WTC11 (cell line): ENCODE measurements around the gene ADRA2C. TPM values are rescaled to one million over a fixed set of nuclear protein-coding genes. Genes with fewer than 3 reads are reported as not detected.

Source experiments
- ATAC-seq: fragments of 200-7000 bp; cut with Tn5 transposase; 2 replicates; pipeline ENCODE4 v1.10.0; 2021; ENCODE audit warnings: mild to moderate bottlenecking, moderate library complexity
- CTCF ChIA-PET: fragments of 300-600 bp; sonication (Branson Sonifier 250); formaldehyde crosslinking; loops from one replicate; lab custom pipeline; 2021; ENCODE audit warnings: antibody characterized with exemption; lab: Charles Lee
- POLR2A ChIA-PET: fragments of 350-600 bp; sonication (Branson Sonifier 250); formaldehyde crosslinking; loops from one replicate; lab custom pipeline; 2021; ENCODE audit warnings: antibody characterized with exemption; lab: Charles Lee
- DNase-seq: peaks from one replicate; pipeline ENCODE4 v3.0.0; 2021; ENCODE audit warnings: low spot score
- H3K27ac Mint-ChIP-seq: 2 replicates; pipeline ENCODE4 v1.8.0; 2021; ENCODE audit warnings: mixed read lengths
- H3K27me3 Mint-ChIP-seq: 2 replicates; pipeline ENCODE4 v1.8.0; 2021; ENCODE audit warnings: low read depth, mild to moderate bottlenecking, moderate library complexity, mixed read lengths
- H3K36me3 Mint-ChIP-seq: 2 replicates; pipeline ENCODE4 v1.8.0; 2021; ENCODE audit warnings: mixed read lengths
- H3K4me1 Mint-ChIP-seq: 2 replicates; pipeline ENCODE4 v1.8.0; 2022; ENCODE audit warnings: mixed read lengths
- H3K4me3 Mint-ChIP-seq: 2 replicates; pipeline ENCODE4 v1.8.0; 2021; ENCODE audit warnings: mild to moderate bottlenecking, moderate library complexity, mixed read lengths
- H3K9me3 Mint-ChIP-seq: 2 replicates; pipeline ENCODE4 v1.8.0; 2021; ENCODE audit warnings: mixed read lengths
- ATF1 ChIP-seq: sonication (generic); formaldehyde crosslinking; IDR thresholded peaks from 2 replicates; pipeline ENCODE4 v1.8.1; 2023; ENCODE audit warnings: mild to moderate bottlenecking, moderate library complexity, missing genetic modification reagents
- ATF3 ChIP-seq: sonication (generic); formaldehyde crosslinking; conservative IDR thresholded peaks from 2 replicates; pipeline ENCODE4 v1.8.1; 2022; ENCODE audit warnings: mild to moderate bottlenecking, missing genetic modification reagents
- CREB1 ChIP-seq: sonication (generic); formaldehyde crosslinking; IDR thresholded peaks from 2 replicates; pipeline ENCODE4 v1.8.0; 2023; ENCODE audit warnings: mild to moderate bottlenecking, missing genetic modification reagents
- ERG ChIP-seq: fragments of 250-450 bp; sonication (Bioruptor Pico); IDR thresholded peaks from 2 replicates; pipeline ENCODE4 v1.8.0; 2021; ENCODE audit warnings: mild to moderate bottlenecking
- GABPB1 ChIP-seq: sonication (generic); formaldehyde crosslinking; IDR thresholded peaks from 2 replicates; pipeline ENCODE4 v1.8.1; 2023; ENCODE audit warnings: mild to moderate bottlenecking, missing genetic modification reagents
- GRHL2 ChIP-seq: fragments of 250-450 bp; sonication (Bioruptor Pico); IDR thresholded peaks from 2 replicates; pipeline ENCODE4 v1.8.0; 2022; ENCODE audit warnings: mild to moderate bottlenecking, moderate library complexity; ENCODE audit not compliant: insufficient replicate concordance, severe bottlenecking
- GTF2I ChIP-seq: fragments of 250-450 bp; sonication (Bioruptor Pico); conservative IDR thresholded peaks from 2 replicates; pipeline ENCODE4 v1.4.0; 2021; ENCODE audit warnings: mild to moderate bottlenecking
- JUN ChIP-seq: sonication (generic); formaldehyde crosslinking; IDR thresholded peaks from 2 replicates; pipeline ENCODE4 v1.8.0; 2023; ENCODE audit warnings: mild to moderate bottlenecking, missing genetic modification reagents
- KAT7 ChIP-seq: sonication (generic); formaldehyde crosslinking; IDR thresholded peaks from 2 replicates; pipeline ENCODE4 v1.8.1; 2023; ENCODE audit warnings: missing genetic modification reagents, mild to moderate bottlenecking, borderline replicate concordance
- NR3C1 ChIP-seq: sonication (generic); formaldehyde crosslinking; conservative IDR thresholded peaks from 2 replicates; pipeline ENCODE4 v1.8.1; 2023; ENCODE audit warnings: low read depth, mild to moderate bottlenecking, missing genetic modification reagents
- RELA ChIP-seq: sonication (generic); formaldehyde crosslinking; IDR thresholded peaks from 2 replicates; pipeline ENCODE4 v1.8.1; 2022; ENCODE audit warnings: missing genetic modification reagents, mild to moderate bottlenecking, borderline replicate concordance
- RORB ChIP-seq: fragments of 250-450 bp; sonication (Bioruptor Pico); IDR thresholded peaks from 2 replicates; pipeline ENCODE4 v1.9.0; 2021; ENCODE audit warnings: mild to moderate bottlenecking
- SMAD4 ChIP-seq: sonication (generic); formaldehyde crosslinking; IDR thresholded peaks from 2 replicates; pipeline ENCODE4 v1.8.0; 2022; ENCODE audit warnings: mild to moderate bottlenecking, missing genetic modification reagents
- TCF7 ChIP-seq: sonication (generic); formaldehyde crosslinking; IDR thresholded peaks from 2 replicates; pipeline ENCODE4 v1.8.0; 2022; ENCODE audit warnings: mild to moderate bottlenecking, low read depth, missing genetic modification reagents, moderate library complexity
- TP53 ChIP-seq: sonication (generic); formaldehyde crosslinking; IDR thresholded peaks from 2 replicates; pipeline ENCODE4 v1.8.1; 2023; ENCODE audit warnings: mild to moderate bottlenecking, missing genetic modification reagents
- ZNF396 ChIP-seq: fragments of 250-450 bp; sonication (Bioruptor Pico); IDR thresholded peaks from 2 replicates; pipeline ENCODE4 v1.8.0; 2021; ENCODE audit warnings: mild to moderate bottlenecking, moderate library complexity, borderline replicate concordance
- total RNA-seq: library from RNA; stranded (reverse); gene quantifications from 3 replicates; pipeline ENCODE4 v1.2.3, GENCODE V29; 2021
- TF ChIP-seq, protein P1 (sequence below): sonication (generic); formaldehyde crosslinking; IDR thresholded peaks from 2 replicates; pipeline ENCODE4 v1.8.0; 2022; ENCODE audit warnings: missing genetic modification reagents
- TF ChIP-seq, protein P2 (sequence below): sonication (generic); formaldehyde crosslinking; IDR thresholded peaks from 2 replicates; pipeline ENCODE4 v1.8.1; 2022; ENCODE audit warnings: mild to moderate bottlenecking, moderate library complexity, missing genetic modification reagents
- TF ChIP-seq, protein P3 (sequence below): sonication (generic); formaldehyde crosslinking; IDR thresholded peaks from 2 replicates; pipeline ENCODE4 v1.8.0; 2023; ENCODE audit warnings: mild to moderate bottlenecking, missing genetic modification reagents
- TF ChIP-seq, protein P4 (sequence below): sonication (generic); formaldehyde crosslinking; IDR thresholded peaks from 2 replicates; pipeline ENCODE4 v1.8.0; 2022; ENCODE audit warnings: mild to moderate bottlenecking, missing genetic modification reagents
- TF ChIP-seq, protein P5 (sequence below): fragments of 250-450 bp; sonication (Bioruptor Pico); IDR thresholded peaks from 2 replicates; pipeline ENCODE4 v2.1.2; 2022; ENCODE audit warnings: mild to moderate bottlenecking, moderate library complexity
- TF ChIP-seq, protein P6 (sequence below): sonication (generic); formaldehyde crosslinking; IDR thresholded peaks from 2 replicates; pipeline ENCODE4 v1.8.1; 2023; ENCODE audit warnings: mild to moderate bottlenecking, missing genetic modification reagents

The ADRA2C gene
- total RNA-seq, 1 experiment from 2014 or later: 21.8 TPM

GRCh38 chr4:3784454-3785291, 18.5 kb downstream of the ADRA2C start:
- H3K4me3 Mint-ChIP-seq: no peak overlapping the region
- TF ChIP-seq, protein P1, sequence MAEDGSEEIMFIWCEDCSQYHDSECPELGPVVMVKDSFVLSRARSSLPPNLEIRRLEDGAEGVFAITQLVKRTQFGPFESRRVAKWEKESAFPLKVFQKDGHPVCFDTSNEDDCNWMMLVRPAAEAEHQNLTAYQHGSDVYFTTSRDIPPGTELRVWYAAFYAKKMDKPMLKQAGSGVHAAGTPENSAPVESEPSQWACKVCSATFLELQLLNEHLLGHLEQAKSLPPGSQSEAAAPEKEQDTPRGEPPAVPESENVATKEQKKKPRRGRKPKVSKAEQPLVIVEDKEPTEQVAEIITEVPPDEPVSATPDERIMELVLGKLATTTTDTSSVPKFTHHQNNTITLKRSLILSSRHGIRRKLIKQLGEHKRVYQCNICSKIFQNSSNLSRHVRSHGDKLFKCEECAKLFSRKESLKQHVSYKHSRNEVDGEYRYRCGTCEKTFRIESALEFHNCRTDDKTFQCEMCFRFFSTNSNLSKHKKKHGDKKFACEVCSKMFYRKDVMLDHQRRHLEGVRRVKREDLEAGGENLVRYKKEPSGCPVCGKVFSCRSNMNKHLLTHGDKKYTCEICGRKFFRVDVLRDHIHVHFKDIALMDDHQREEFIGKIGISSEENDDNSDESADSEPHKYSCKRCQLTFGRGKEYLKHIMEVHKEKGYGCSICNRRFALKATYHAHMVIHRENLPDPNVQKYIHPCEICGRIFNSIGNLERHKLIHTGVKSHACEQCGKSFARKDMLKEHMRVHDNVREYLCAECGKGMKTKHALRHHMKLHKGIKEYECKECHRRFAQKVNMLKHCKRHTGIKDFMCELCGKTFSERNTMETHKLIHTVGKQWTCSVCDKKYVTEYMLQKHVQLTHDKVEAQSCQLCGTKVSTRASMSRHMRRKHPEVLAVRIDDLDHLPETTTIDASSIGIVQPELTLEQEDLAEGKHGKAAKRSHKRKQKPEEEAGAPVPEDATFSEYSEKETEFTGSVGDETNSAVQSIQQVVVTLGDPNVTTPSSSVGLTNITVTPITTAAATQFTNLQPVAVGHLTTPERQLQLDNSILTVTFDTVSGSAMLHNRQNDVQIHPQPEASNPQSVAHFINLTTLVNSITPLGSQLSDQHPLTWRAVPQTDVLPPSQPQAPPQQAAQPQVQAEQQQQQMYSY (CRISPR knock-in tag): no peak
- TF ChIP-seq TCF7: no peak
- TF ChIP-seq GTF2I: no peak
- TF ChIP-seq, protein P2, sequence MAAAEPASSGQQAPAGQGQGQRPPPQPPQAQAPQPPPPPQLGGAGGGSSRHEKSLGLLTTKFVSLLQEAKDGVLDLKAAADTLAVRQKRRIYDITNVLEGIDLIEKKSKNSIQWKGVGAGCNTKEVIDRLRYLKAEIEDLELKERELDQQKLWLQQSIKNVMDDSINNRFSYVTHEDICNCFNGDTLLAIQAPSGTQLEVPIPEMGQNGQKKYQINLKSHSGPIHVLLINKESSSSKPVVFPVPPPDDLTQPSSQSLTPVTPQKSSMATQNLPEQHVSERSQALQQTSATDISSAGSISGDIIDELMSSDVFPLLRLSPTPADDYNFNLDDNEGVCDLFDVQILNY (CRISPR knock-in tag): no peak
- TF ChIP-seq, protein P3, sequence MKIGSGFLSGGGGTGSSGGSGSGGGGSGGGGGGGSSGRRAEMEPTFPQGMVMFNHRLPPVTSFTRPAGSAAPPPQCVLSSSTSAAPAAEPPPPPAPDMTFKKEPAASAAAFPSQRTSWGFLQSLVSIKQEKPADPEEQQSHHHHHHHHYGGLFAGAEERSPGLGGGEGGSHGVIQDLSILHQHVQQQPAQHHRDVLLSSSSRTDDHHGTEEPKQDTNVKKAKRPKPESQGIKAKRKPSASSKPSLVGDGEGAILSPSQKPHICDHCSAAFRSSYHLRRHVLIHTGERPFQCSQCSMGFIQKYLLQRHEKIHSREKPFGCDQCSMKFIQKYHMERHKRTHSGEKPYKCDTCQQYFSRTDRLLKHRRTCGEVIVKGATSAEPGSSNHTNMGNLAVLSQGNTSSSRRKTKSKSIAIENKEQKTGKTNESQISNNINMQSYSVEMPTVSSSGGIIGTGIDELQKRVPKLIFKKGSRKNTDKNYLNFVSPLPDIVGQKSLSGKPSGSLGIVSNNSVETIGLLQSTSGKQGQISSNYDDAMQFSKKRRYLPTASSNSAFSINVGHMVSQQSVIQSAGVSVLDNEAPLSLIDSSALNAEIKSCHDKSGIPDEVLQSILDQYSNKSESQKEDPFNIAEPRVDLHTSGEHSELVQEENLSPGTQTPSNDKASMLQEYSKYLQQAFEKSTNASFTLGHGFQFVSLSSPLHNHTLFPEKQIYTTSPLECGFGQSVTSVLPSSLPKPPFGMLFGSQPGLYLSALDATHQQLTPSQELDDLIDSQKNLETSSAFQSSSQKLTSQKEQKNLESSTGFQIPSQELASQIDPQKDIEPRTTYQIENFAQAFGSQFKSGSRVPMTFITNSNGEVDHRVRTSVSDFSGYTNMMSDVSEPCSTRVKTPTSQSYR: no peak
- TF ChIP-seq ZNF396 (CRISPR knock-in tag): no peak
- TF ChIP-seq GABPB1: peak; percentile 20
- TF ChIP-seq, all 79 proteins: peak for 1
- no peaks in the 10 kb centered on the region for H3K27me3 Mint-ChIP-seq
- ATAC-seq (peak; percentile 4; the same call in 1 of the 2 replicates), DNase-seq (no peak)
- ChIA-PET POLR2A (no interaction called here), CTCF (interaction anchor here (0.6 to 9.7 kb wide), 21 partner anchors 8 to 399 kb away, joined by 3 to 87 read pairs (median 4); partner anchors contain the start of gene ADRA2C)
- H3K27ac Mint-ChIP-seq: no peak overlapping the region
- H3K9me3 Mint-ChIP-seq: no peaks in the 10 kb centered on the region
- no peaks in the 10 kb centered on the region for H3K36me3 Mint-ChIP-seq
- H3K4me1 Mint-ChIP-seq: peaks cover 3% of the 10 kb centered on the region

GRCh38 chr4:3785292-3785565, 19.0 kb downstream of the ADRA2C start:
- Mint-ChIP-seq H3K4me3 (no peak overlapping the region), H3K36me3 (no peaks in the 10 kb centered on the region), H3K4me1 (peaks cover 3% of the 10 kb centered on the region), H3K27ac (no peak overlapping the region), H3K9me3 (no peaks in the 10 kb centered on the region), H3K27me3 (no peaks in the 10 kb centered on the region)
- ChIA-PET CTCF (interaction anchor here (1.0 to 9.7 kb wide), 7 partner anchors 7 to 95 kb away, joined by 3 to 87 read pairs (median 7); partner anchors contain the start of gene ADRA2C), POLR2A (no interaction called here)
- no peak for ATAC-seq
- DNase-seq: no peak
- no peak for TF ChIP-seq ERG (CRISPR knock-in tag)
- no peak for TF ChIP-seq CREB1
- TF ChIP-seq, protein P4, sequence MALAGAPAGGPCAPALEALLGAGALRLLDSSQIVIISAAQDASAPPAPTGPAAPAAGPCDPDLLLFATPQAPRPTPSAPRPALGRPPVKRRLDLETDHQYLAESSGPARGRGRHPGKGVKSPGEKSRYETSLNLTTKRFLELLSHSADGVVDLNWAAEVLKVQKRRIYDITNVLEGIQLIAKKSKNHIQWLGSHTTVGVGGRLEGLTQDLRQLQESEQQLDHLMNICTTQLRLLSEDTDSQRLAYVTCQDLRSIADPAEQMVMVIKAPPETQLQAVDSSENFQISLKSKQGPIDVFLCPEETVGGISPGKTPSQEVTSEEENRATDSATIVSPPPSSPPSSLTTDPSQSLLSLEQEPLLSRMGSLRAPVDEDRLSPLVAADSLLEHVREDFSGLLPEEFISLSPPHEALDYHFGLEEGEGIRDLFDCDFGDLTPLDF (CRISPR knock-in tag): no peak
- no peak for TF ChIP-seq JUN (CRISPR knock-in tag)
- no peak for TF ChIP-seq ATF1 (CRISPR knock-in tag)
- TF ChIP-seq, protein P5, sequence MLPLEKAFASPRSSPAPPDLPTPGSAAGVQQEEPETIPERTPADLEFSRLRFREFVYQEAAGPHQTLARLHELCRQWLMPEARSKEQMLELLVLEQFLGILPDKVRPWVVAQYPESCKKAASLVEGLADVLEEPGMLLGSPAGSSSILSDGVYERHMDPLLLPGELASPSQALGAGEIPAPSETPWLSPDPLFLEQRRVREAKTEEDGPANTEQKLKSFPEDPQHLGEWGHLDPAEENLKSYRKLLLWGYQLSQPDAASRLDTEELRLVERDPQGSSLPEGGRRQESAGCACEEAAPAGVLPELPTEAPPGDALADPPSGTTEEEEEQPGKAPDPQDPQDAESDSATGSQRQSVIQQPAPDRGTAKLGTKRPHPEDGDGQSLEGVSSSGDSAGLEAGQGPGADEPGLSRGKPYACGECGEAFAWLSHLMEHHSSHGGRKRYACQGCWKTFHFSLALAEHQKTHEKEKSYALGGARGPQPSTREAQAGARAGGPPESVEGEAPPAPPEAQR: no peak
- no peak for TF ChIP-seq ATF3
- TF ChIP-seq, protein P6, sequence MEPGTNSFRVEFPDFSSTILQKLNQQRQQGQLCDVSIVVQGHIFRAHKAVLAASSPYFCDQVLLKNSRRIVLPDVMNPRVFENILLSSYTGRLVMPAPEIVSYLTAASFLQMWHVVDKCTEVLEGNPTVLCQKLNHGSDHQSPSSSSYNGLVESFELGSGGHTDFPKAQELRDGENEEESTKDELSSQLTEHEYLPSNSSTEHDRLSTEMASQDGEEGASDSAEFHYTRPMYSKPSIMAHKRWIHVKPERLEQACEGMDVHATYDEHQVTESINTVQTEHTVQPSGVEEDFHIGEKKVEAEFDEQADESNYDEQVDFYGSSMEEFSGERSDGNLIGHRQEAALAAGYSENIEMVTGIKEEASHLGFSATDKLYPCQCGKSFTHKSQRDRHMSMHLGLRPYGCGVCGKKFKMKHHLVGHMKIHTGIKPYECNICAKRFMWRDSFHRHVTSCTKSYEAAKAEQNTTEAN (CRISPR knock-in tag): no peak
- TF ChIP-seq TP53 (CRISPR knock-in tag): no peak
- no peak for TF ChIP-seq RELA (CRISPR knock-in tag)
- no peak for TF ChIP-seq GRHL2
- no peak for TF ChIP-seq SMAD4
- no peak for TF ChIP-seq RORB (CRISPR knock-in tag)
- TF ChIP-seq NR3C1: no peak
- no peak for TF ChIP-seq KAT7 (CRISPR knock-in tag)
